Neural cell (in vitro differentiated cells): ENCODE measurements around the gene ATOH8. TPM values are rescaled to one million over a fixed set of nuclear protein-coding genes. Genes with fewer than 3 reads are reported as not detected.
A peak's percentile ranks its signal among the peaks of the same experiment; 100 is the strongest.

Experiments
- H2AFZ ChIP-seq: fragments of 200-600, 300-800 bp; sonication (generic), shearing (Covaris generic); 2 replicates; pipeline ENCODE4 v1.6.0; 2014; ENCODE audit warnings: low read depth, mild to moderate bottlenecking, antibody characterized with exemption, low read length, moderate library complexity
- H3F3A ChIP-seq: fragments of 200-600 bp; shearing (Covaris generic); 2 replicates; pipeline ENCODE4 v1.6.1; 2016; ENCODE audit warnings: mild to moderate bottlenecking, moderate library complexity, mixed read lengths, antibody characterized with exemption, low read length; ENCODE audit not compliant: insufficient read depth, poor library complexity, severe bottlenecking
- H3K27ac ChIP-seq: fragments of 200-600, 300-800 bp; sonication (generic), shearing (Covaris generic); 2 replicates; pipeline ENCODE4 v1.5.1; 2014; ENCODE audit warnings: mild to moderate bottlenecking, low read length, moderate library complexity
- H3K27me3 ChIP-seq: fragments of 300-800, 200-600 bp; sonication (generic), shearing (Covaris generic); 2 replicates; pipeline ENCODE4 v1.6.0; 2014; ENCODE audit warnings: mild to moderate bottlenecking, low read depth, low read length, moderate library complexity; ENCODE audit not compliant: insufficient read depth
- H3K36me3 ChIP-seq: fragments of 300-800, 200-600 bp; sonication (generic), shearing (Covaris generic); 2 replicates; pipeline ENCODE4 v1.5.1; 2014; ENCODE audit warnings: mild to moderate bottlenecking, antibody characterized with exemption, low read length, moderate library complexity; ENCODE audit not compliant: insufficient read depth
- H3K4me2 ChIP-seq: fragments of 300-800, 200-600 bp; sonication (generic), shearing (Covaris generic); 2 replicates; pipeline ENCODE4 v1.6.0; 2014; ENCODE audit warnings: mild to moderate bottlenecking, low read length
- H3K4me3 ChIP-seq: fragments of 300-800, 200-600 bp; sonication (generic), shearing (Covaris generic); 2 replicates; pipeline ENCODE4 v1.5.1; 2014; ENCODE audit warnings: mild to moderate bottlenecking, low read length, moderate library complexity
- H3K79me2 ChIP-seq: fragments of 200-600 bp; shearing (Covaris generic); replicated peaks from 2 replicates; pipeline ENCODE4 v1.6.0; 2014; ENCODE audit warnings: mild to moderate bottlenecking, low read length, moderate library complexity; ENCODE audit not compliant: insufficient read depth
- H3K9ac ChIP-seq: fragments of 300-800, 200-600 bp; sonication (generic), shearing (Covaris generic); 2 replicates; pipeline ENCODE4 v1.6.1; 2016; ENCODE audit warnings: mild to moderate bottlenecking, low read length, mixed read lengths
- H3K9me2 ChIP-seq: fragments of 200-600 bp; shearing (Covaris generic); 2 replicates; pipeline ENCODE4 v1.6.1; 2016; ENCODE audit warnings: mild to moderate bottlenecking, low read length, mixed read lengths; ENCODE audit not compliant: insufficient read depth
- H3K9me3 ChIP-seq: fragments of 200-600, 300-800 bp; sonication (generic), shearing (Covaris generic); 2 replicates; pipeline ENCODE4 v1.6.1; 2016; ENCODE audit warnings: mild to moderate bottlenecking, mixed run types, low read length, moderate library complexity, mixed read lengths
- H4K20me1 ChIP-seq: fragments of 200-600 bp; shearing (Covaris generic); 2 replicates; pipeline ENCODE4 v1.6.1; 2016; ENCODE audit warnings: mild to moderate bottlenecking, mixed run types; ENCODE audit not compliant: insufficient read depth
- EP300 ChIP-seq: fragments of 450-650 bp; conservative IDR thresholded peaks from 2 replicates; pipeline ENCODE4 v1.6.1; 2014; ENCODE audit warnings: antibody characterized with exemption, mild to moderate bottlenecking, moderate library complexity; ENCODE audit not compliant: poor library complexity, severe bottlenecking
- EZH2 ChIP-seq: fragments of 200-600, 300-800 bp; shearing (Covaris generic), sonication (generic); IDR thresholded peaks from 2 replicates; pipeline ENCODE4 v1.6.1; 2014; ENCODE audit warnings: antibody characterized with exemption, low read length, borderline replicate concordance, mild to moderate bottlenecking; ENCODE audit not compliant: insufficient read depth, poor library complexity, severe bottlenecking
- MXI1 ChIP-seq: fragments of 450-650 bp; conservative IDR thresholded peaks from 2 replicates; pipeline ENCODE4 v1.6.1; 2014; ENCODE audit warnings: antibody characterized with exemption, mild to moderate bottlenecking; ENCODE audit not compliant: poor library complexity, severe bottlenecking
- POLR2AphosphoS5 ChIP-seq: IDR thresholded peaks from 2 replicates; pipeline ENCODE4 v1.6.1; 2012
- RAD21 ChIP-seq: fragments of 450-650 bp; conservative IDR thresholded peaks from 2 replicates; pipeline ENCODE4 v1.6.1; 2014; ENCODE audit warnings: antibody characterized with exemption, mild to moderate bottlenecking, moderate library complexity
- SMC3 ChIP-seq: fragments of 450-650 bp; conservative IDR thresholded peaks from 2 replicates; pipeline ENCODE4 v1.6.1; 2014; ENCODE audit warnings: antibody characterized with exemption, mild to moderate bottlenecking, moderate library complexity; ENCODE audit not compliant: poor library complexity
- TAF1 ChIP-seq: IDR thresholded peaks from 2 replicates; pipeline ENCODE4 v1.6.1; 2012; ENCODE audit warnings: low read depth
- polyA plus RNA-seq: library from polyadenylated mRNA; depleted of rRNA; stranded (reverse); fragments of >200 nt; gene quantifications from 2 replicates; pipeline ENCODE4 v1.2.3, GENCODE V29; 2014
- TF ChIP-seq, protein P1 (sequence below): fragments of 450-650 bp; IDR thresholded peaks from 2 replicates; pipeline ENCODE4 v1.5.1; 2014; ENCODE audit warnings: antibody characterized with exemption, mild to moderate bottlenecking, moderate library complexity; ENCODE audit not compliant: poor library complexity, severe bottlenecking
- TF ChIP-seq, protein P2 (sequence below): IDR thresholded peaks from 2 replicates; pipeline ENCODE4 v1.6.1; 2012; ENCODE audit warnings: borderline replicate concordance

The ATOH8 gene
- polyA plus RNA-seq, 1 donor from 2014 or later: 1.6 TPM

DNA sequence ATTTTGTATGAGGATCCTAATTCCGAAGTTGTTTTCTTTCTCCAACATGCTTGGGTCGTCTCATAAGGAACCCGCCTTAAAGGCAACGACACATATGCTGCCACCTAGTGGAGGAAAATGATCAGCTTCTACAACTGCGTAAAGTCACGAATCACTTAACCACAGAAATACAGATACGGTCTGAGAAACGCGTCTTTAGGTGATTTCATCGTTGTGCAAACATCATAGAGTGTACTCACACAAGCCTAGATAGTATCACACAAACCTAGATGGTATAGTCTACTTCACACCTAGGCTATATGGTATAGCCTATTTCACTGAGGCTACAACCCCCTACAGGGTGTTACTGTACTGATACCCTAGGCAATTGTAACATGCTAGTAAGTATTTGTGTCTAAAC is 46.5 kb upstream of the ATOH8 start:
- no peaks in the 10 kb centered on the region for H3K9me3 ChIP-seq
- no peaks in the 10 kb centered on the region for H3K27me3 ChIP-seq
- no peak overlapping the region for H3K4me2 ChIP-seq
- TF ChIP-seq, protein P1, sequence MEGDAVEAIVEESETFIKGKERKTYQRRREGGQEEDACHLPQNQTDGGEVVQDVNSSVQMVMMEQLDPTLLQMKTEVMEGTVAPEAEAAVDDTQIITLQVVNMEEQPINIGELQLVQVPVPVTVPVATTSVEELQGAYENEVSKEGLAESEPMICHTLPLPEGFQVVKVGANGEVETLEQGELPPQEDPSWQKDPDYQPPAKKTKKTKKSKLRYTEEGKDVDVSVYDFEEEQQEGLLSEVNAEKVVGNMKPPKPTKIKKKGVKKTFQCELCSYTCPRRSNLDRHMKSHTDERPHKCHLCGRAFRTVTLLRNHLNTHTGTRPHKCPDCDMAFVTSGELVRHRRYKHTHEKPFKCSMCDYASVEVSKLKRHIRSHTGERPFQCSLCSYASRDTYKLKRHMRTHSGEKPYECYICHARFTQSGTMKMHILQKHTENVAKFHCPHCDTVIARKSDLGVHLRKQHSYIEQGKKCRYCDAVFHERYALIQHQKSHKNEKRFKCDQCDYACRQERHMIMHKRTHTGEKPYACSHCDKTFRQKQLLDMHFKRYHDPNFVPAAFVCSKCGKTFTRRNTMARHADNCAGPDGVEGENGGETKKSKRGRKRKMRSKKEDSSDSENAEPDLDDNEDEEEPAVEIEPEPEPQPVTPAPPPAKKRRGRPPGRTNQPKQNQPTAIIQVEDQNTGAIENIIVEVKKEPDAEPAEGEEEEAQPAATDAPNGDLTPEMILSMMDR: peak; percentile 81
- TF ChIP-seq, protein P2, sequence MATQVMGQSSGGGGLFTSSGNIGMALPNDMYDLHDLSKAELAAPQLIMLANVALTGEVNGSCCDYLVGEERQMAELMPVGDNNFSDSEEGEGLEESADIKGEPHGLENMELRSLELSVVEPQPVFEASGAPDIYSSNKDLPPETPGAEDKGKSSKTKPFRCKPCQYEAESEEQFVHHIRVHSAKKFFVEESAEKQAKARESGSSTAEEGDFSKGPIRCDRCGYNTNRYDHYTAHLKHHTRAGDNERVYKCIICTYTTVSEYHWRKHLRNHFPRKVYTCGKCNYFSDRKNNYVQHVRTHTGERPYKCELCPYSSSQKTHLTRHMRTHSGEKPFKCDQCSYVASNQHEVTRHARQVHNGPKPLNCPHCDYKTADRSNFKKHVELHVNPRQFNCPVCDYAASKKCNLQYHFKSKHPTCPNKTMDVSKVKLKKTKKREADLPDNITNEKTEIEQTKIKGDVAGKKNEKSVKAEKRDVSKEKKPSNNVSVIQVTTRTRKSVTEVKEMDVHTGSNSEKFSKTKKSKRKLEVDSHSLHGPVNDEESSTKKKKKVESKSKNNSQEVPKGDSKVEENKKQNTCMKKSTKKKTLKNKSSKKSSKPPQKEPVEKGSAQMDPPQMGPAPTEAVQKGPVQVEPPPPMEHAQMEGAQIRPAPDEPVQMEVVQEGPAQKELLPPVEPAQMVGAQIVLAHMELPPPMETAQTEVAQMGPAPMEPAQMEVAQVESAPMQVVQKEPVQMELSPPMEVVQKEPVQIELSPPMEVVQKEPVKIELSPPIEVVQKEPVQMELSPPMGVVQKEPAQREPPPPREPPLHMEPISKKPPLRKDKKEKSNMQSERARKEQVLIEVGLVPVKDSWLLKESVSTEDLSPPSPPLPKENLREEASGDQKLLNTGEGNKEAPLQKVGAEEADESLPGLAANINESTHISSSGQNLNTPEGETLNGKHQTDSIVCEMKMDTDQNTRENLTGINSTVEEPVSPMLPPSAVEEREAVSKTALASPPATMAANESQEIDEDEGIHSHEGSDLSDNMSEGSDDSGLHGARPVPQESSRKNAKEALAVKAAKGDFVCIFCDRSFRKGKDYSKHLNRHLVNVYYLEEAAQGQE: no peak
- TF ChIP-seq TAF1: no peak
- peak; percentile 56 for TF ChIP-seq RAD21
- TF ChIP-seq SMC3: peak; percentile 68
- no peak for TF ChIP-seq MXI1
- no peak for TF ChIP-seq EZH2
- TF ChIP-seq POLR2AphosphoS5: no peak
- TF ChIP-seq EP300: no peak
- no peaks in the 10 kb centered on the region for H4K20me1 ChIP-seq
- no peaks in the 10 kb centered on the region for H3K36me3 ChIP-seq
- H3K79me2 ChIP-seq: no peaks in the 10 kb centered on the region
- no peak overlapping the region for H3K27ac ChIP-seq
- no peak overlapping the region for H2AFZ ChIP-seq
- no peaks in the 10 kb centered on the region for H3K9me2 ChIP-seq
- no peaks in the 10 kb centered on the region for H3F3A ChIP-seq
- no peak overlapping the region for H3K9ac ChIP-seq
- H3K4me3 ChIP-seq: no peak overlapping the region

DNA sequence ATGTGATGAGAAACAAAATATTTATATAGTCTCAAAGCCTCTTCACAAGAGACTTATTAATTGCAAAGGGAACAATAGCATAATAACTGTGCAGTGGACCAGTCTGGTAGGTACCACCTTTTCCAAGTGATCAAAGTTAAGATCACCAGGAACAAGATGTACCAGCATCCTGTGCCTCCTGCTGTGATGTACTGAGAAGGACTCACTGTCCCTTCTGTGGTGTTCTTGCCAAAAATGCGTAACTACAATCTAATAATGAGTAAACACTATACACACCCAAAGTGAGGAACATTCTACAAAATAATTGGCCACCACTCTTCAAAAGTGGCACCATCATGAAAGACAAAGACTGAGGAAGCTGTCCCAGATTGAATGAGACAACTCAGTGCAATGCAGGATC is 45.1 kb upstream of the ATOH8 start:
- H3K4me2 ChIP-seq: no peak overlapping the region
- H3K9ac ChIP-seq: no peak overlapping the region
- no peak overlapping the region for H3K4me3 ChIP-seq
- H3K27ac ChIP-seq: no peak overlapping the region
- H3F3A ChIP-seq: no peaks in the 10 kb centered on the region
- H3K36me3 ChIP-seq: no peaks in the 10 kb centered on the region
- no peak overlapping the region for H2AFZ ChIP-seq
- H3K27me3 ChIP-seq: no peaks in the 10 kb centered on the region
- no peaks in the 10 kb centered on the region for H3K9me2 ChIP-seq
- no peak for TF ChIP-seq POLR2AphosphoS5
- TF ChIP-seq, protein P2: no peak
- no peak for TF ChIP-seq TAF1
- no peak for TF ChIP-seq EZH2
- TF ChIP-seq RAD21: no peak
- TF ChIP-seq, protein P1: no peak
- no peak for TF ChIP-seq MXI1
- TF ChIP-seq SMC3: no peak
- no peak for TF ChIP-seq EP300
- H3K79me2 ChIP-seq: no peaks in the 10 kb centered on the region
- no peaks in the 10 kb centered on the region for H4K20me1 ChIP-seq
- no peaks in the 10 kb centered on the region for H3K9me3 ChIP-seq
